Progenitor cell of endocrine pancreas (in vitro differentiated cells): ENCODE data around the gene UBE2E3. TPM values are rescaled to one million over a fixed set of nuclear protein-coding genes. Genes with fewer than 3 reads are reported as not detected.

Experiments
- DNase-seq: peaks from one replicate; pipeline ENCODE4 v3.0.0; 2021; ENCODE audit warnings: low spot score; ENCODE audit not compliant: unreplicated experiment
- H3K27ac Mint-ChIP-seq: 2 replicates; pipeline ENCODE4 v1.8.0; 2021; ENCODE audit warnings: mild to moderate bottlenecking, moderate library complexity, mixed read lengths
- H3K27me3 Mint-ChIP-seq: 2 replicates; pipeline ENCODE4 v1.8.0; 2021; ENCODE audit warnings: mixed read lengths
- H3K36me3 Mint-ChIP-seq: 2 replicates; pipeline ENCODE4 v1.8.0; 2022; ENCODE audit warnings: mixed read lengths; ENCODE audit not compliant: insufficient read depth
- H3K4me1 Mint-ChIP-seq: 2 replicates; pipeline ENCODE4 v1.8.0; 2021; ENCODE audit warnings: low read depth, mixed read lengths
- H3K4me3 Mint-ChIP-seq: 2 replicates; pipeline ENCODE4 v1.8.0; 2021; ENCODE audit warnings: low read depth, mild to moderate bottlenecking, moderate library complexity, mixed read lengths
- H3K9me3 Mint-ChIP-seq: 2 replicates; pipeline ENCODE4 v1.8.0; 2021; ENCODE audit warnings: low read depth, mixed read lengths
- total RNA-seq: library from RNA; stranded (reverse); gene quantifications from 2 replicates; pipeline ENCODE4 v1.2.1, GENCODE V29; 2021
- TF ChIP-seq, protein P1 (sequence below): fragments of 200-600 bp; sonication (generic); IDR thresholded peaks from one replicate; pipeline ENCODE4 v1.5.0; 2021; ENCODE audit warnings: antibody characterized with exemption, mild to moderate bottlenecking; ENCODE audit not compliant: unreplicated experiment

Gene UBE2E3
- total RNA-seq, 1 donor from 2014 or later, result 146 TPM

GRCh38 chr2:181072486-181073235 lies 92.3 kb downstream of the UBE2E3 start:
- Mint-ChIP-seq H3K9me3 (no peaks in the 10 kb centered on the region), H3K4me1 (peaks cover 10% of the 10 kb centered on the region), H3K4me3 (no peak overlapping the region), H3K27me3 (no peaks in the 10 kb centered on the region), H3K27ac (no peak overlapping the region), H3K36me3 (no peaks in the 10 kb centered on the region)
- TF ChIP-seq, protein P1, sequence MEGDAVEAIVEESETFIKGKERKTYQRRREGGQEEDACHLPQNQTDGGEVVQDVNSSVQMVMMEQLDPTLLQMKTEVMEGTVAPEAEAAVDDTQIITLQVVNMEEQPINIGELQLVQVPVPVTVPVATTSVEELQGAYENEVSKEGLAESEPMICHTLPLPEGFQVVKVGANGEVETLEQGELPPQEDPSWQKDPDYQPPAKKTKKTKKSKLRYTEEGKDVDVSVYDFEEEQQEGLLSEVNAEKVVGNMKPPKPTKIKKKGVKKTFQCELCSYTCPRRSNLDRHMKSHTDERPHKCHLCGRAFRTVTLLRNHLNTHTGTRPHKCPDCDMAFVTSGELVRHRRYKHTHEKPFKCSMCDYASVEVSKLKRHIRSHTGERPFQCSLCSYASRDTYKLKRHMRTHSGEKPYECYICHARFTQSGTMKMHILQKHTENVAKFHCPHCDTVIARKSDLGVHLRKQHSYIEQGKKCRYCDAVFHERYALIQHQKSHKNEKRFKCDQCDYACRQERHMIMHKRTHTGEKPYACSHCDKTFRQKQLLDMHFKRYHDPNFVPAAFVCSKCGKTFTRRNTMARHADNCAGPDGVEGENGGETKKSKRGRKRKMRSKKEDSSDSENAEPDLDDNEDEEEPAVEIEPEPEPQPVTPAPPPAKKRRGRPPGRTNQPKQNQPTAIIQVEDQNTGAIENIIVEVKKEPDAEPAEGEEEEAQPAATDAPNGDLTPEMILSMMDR, result no peak
- DNase-seq, result no peak

DNA sequence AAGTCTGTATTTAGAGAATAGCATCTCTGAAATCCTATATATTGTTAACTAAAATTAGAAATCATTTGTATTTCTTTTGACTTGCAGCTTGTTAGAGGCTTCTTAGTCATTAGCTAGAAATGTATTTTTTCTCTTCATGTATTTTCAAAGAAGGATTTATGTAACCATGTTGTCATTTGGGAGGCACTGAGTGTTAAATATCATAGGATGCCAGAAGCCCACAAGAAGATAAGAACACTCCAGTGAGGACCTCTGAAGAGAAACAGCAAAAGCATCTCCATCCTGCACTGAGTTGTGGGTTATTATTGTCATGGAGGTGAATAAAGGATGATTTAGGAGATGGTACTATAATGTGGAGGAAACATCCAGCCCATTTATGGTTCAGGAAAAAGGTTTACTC lies 93.5 kb downstream of the UBE2E3 start:
- Mint-ChIP-seq H3K36me3 (no peaks in the 10 kb centered on the region), H3K27ac (no peak overlapping the region), H3K4me3 (no peak overlapping the region), H3K27me3 (no peaks in the 10 kb centered on the region), H3K4me1 (peaks cover 10% of the 10 kb centered on the region), H3K9me3 (no peaks in the 10 kb centered on the region)
- TF ChIP-seq, protein P1, result no peak
- no peak for DNase-seq

DNA sequence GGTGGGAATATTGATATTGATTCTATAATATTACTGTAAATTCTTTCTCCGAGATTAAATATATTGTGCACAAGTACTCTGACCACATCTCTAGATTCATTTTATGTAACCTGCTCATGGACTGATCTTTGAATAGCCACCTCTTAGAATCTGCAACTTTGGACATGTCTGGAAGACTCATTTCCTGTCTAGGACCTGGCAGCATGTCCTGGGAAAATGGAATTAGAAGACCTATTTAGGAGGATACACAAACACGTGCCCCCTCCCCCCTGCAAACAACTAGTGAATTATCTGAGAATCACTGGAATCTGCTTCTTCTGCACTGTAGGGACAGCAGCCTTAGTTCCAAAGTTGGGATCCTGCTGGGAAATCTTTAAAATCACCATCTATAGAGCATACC lies 94.1 kb downstream of the UBE2E3 start:
- H3K27ac Mint-ChIP-seq, result no peak overlapping the region
- H3K4me3 Mint-ChIP-seq, result no peak overlapping the region
- no peaks in the 10 kb centered on the region for H3K36me3 Mint-ChIP-seq
- H3K9me3 Mint-ChIP-seq, result no peaks in the 10 kb centered on the region
- peaks cover 10% of the 10 kb centered on the region for H3K4me1 Mint-ChIP-seq
- no peaks in the 10 kb centered on the region for H3K27me3 Mint-ChIP-seq
- DNase-seq, result no peak
- TF ChIP-seq, protein P1, result no peak

DNA sequence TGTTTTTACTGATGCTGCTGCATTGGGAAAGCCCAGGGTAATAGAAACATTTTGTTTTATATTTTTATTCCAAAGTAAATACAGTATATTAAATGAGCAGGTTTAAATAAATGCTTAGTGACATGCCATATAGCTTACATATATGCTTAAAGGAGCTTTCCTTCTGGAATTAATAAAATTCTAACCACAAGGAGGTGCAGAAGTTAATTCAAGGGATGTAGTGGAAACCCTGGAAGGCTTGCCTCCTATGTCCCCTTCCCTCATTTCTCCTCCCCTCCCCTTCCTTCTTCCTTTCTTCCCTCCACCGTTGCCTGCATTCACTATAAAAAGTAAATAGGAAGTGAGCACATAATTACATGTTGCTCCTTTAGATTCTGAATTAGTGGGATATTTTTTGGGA lies 96.3 kb downstream of the UBE2E3 start:
- no peaks in the 10 kb centered on the region for H3K27me3 Mint-ChIP-seq
- H3K4me3 Mint-ChIP-seq, result no peak overlapping the region
- H3K9me3 Mint-ChIP-seq, result no peaks in the 10 kb centered on the region
- peaks cover 5% of the 10 kb centered on the region for H3K4me1 Mint-ChIP-seq
- H3K27ac Mint-ChIP-seq, result no peak overlapping the region
- no peaks in the 10 kb centered on the region for H3K36me3 Mint-ChIP-seq
- TF ChIP-seq, protein P1, result no peak
- no peak for DNase-seq

- Mint-ChIP-seq H3K27ac (no peak overlapping the region), H3K27me3 (no peaks in the 10 kb centered on the region), H3K36me3 (no peaks in the 10 kb centered on the region), H3K9me3 (no peaks in the 10 kb centered on the region), H3K4me1 (peaks cover 3% of the 10 kb centered on the region), H3K4me3 (no peak overlapping the region)
- no peak for DNase-seq
- TF ChIP-seq, protein P1, result peak; percentile 78
These were observed 96.8 kb downstream of the UBE2E3 start for GRCh38 chr2:181077128-181077709.
